ENCODE measurements around the gene DNMBP. TPM values are rescaled to one million over a fixed set of nuclear protein-coding genes. Genes with fewer than 3 reads are reported as not detected.

Gene DNMBP
- total RNA-seq, 2 donors from 2014 or later: 17.9 to 34.2 TPM

DNA sequence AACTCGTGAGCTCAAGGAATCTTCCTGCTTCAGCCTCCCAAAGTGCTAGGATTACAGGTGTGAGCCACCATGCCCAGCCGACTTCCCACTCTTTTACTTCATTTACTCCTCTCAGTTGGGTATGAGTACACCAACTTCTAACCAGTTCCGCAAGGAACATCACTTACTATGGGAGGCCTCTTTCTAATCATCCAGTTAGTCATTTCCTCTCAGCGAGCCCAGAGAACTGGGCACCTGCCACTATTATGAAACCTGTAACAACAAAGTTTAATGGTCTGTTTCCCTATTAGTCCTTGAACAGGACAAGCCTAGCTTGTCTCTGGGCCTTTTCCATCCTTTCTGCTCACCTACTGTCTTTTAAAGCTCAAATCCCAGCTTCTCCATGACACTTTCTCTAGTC lies 88.8 kb downstream of the DNMBP start:
- no peaks in the 10 kb centered on the region for H3K36me3 ChIP-seq
- DNase-seq (ENCODE audit: low spot score): no peak
- no peak overlapping the region for H3K4me3 ChIP-seq
- H3K9me3 ChIP-seq: no peaks in the 10 kb centered on the region
- ATAC-seq (ENCODE audit: insufficient number of reproducible peaks, low FRiP score, low read depth): no peak
- H3K27ac ChIP-seq: no peak overlapping the region
- no peaks in the 10 kb centered on the region for H3K4me1 ChIP-seq (ENCODE audit: control insufficient read depth in 1 of 2, low read depth in 2 of 2)
- H3K27me3 ChIP-seq (replicated peaks; ENCODE audit: insufficient read depth): no peaks in the 10 kb centered on the region
- TF ChIP-seq, protein P1, sequence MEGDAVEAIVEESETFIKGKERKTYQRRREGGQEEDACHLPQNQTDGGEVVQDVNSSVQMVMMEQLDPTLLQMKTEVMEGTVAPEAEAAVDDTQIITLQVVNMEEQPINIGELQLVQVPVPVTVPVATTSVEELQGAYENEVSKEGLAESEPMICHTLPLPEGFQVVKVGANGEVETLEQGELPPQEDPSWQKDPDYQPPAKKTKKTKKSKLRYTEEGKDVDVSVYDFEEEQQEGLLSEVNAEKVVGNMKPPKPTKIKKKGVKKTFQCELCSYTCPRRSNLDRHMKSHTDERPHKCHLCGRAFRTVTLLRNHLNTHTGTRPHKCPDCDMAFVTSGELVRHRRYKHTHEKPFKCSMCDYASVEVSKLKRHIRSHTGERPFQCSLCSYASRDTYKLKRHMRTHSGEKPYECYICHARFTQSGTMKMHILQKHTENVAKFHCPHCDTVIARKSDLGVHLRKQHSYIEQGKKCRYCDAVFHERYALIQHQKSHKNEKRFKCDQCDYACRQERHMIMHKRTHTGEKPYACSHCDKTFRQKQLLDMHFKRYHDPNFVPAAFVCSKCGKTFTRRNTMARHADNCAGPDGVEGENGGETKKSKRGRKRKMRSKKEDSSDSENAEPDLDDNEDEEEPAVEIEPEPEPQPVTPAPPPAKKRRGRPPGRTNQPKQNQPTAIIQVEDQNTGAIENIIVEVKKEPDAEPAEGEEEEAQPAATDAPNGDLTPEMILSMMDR (IDR thresholded peaks at IDR 0.05): no peak

DNA sequence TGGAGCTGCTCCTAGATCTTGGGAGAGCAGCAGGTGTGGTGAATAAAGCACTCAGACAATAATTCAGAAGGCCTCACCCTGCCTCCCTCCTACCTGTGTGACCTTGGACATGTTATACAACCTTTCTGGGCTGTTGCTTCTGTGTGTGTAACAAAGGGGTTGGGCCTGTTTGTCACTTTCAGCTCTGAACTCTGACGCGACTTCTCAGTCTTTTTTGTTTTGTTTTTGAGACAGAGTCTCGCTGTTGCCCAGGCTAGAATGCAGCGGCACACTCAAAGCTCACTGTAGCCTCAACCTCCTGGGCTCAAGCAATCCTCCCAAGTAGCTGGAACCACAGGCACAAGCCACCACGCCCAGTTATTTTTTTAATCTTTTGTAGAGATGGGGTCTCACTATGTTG lies 89.3 kb downstream of the DNMBP start:
- Histone ChIP-seq H3K4me1 (ENCODE audit: control insufficient read depth in 1 of 2, low read depth in 2 of 2) (no peaks in the 10 kb centered on the region), H3K4me3 (no peak overlapping the region), H3K36me3 (no peaks in the 10 kb centered on the region), H3K9me3 (no peaks in the 10 kb centered on the region), H3K27ac (no peak overlapping the region), H3K27me3 (replicated peaks; ENCODE audit: insufficient read depth) (no peaks in the 10 kb centered on the region)
- ATAC-seq (ENCODE audit: insufficient number of reproducible peaks, low FRiP score, low read depth) (no peak), DNase-seq (ENCODE audit: low spot score) (no peak)
- TF ChIP-seq, protein P1 (IDR thresholded peaks at IDR 0.05): no peak

DNA sequence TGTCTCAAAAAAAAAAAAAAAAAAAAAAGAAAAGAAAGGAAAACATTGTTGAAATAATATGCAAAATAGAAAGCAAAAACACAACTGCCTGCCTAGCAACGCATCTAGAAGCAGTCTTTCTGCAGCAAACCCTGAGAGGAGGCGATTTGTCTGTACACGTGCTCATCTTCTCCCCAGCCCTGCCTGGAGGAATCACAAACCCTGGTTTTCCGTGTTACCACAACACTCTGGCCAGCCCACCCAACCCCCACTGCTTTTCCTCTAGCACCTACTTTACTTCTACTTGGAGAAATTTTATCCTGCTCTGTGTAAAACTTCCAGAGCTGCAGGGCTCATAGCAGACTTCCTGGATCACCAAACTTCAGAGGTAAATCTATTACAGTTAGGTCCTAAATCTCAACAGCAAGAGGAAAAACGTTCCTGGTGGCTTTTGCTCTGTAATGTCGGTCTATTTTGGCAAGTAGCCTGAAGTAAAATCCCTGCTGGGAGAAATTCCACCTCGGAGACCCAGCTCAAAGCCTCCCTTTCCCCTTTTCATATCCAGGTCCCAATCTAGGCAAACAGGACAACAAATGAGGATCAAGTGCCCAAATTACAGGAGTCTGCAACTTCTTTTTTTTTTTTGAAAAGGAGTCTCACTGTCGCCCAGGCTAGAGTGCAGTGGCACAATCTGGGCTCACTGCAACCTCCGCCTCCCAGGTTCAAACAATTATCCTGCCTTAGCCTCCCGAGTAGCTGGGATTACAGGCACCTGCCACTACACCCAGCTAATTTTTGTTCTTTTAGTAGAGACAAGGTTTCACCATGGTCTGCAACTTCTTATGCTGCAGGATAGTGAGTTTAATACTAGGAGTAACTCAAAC lies 91.6 kb downstream of the DNMBP start:
- Histone ChIP-seq H3K27ac (peak overlapping the region; percentile 18 to 50), H3K27me3 (replicated peaks; ENCODE audit: insufficient read depth) (no peaks in the 10 kb centered on the region), H3K36me3 (no peaks in the 10 kb centered on the region), H3K9me3 (no peaks in the 10 kb centered on the region), H3K4me1 (ENCODE audit: control insufficient read depth in 1 of 2, low read depth in 2 of 2) (peaks cover 0 to under 1% of the 10 kb centered on the region in 2 donors), H3K4me3 (peak overlapping the region; percentile 50)
- ATAC-seq (ENCODE audit: insufficient number of reproducible peaks, low FRiP score, low read depth) (no peak), DNase-seq (ENCODE audit: low spot score) (no peak)
- TF ChIP-seq, protein P1 (IDR thresholded peaks at IDR 0.05): no peak

DNA sequence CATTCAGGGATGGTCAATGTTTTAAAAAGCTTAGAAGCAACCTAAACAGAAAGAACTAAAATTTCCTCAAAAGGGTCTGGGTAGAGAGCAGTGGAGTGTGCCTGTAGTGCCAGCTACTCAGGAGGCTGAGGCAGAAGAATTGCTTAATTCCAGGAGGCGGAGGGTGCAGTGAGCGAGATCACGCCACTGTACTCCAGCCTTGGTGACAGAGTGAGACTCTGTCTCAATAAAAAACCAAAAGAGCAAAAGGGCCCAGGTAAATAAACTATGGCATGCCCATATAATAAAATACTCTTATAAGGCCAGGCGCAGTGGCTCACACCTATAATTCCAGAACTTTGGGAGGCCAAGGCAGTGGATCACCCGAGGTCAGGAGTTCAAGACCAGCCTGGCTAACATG lies 93.0 kb downstream of the DNMBP start:
- ATAC-seq (ENCODE audit: insufficient number of reproducible peaks, low FRiP score, low read depth) (no peak), DNase-seq (ENCODE audit: low spot score) (no peak)
- Histone ChIP-seq H3K27me3 (replicated peaks; ENCODE audit: insufficient read depth) (no peaks in the 10 kb centered on the region), H3K4me3 (no peak overlapping the region), H3K27ac (no peak overlapping the region), H3K36me3 (no peaks in the 10 kb centered on the region), H3K4me1 (ENCODE audit: control insufficient read depth in 1 of 2, low read depth in 2 of 2) (peaks cover 3 to 15% of the 10 kb centered on the region in 2 donors), H3K9me3 (no peaks in the 10 kb centered on the region)
- TF ChIP-seq, protein P1 (IDR thresholded peaks at IDR 0.05): no peak

DNA sequence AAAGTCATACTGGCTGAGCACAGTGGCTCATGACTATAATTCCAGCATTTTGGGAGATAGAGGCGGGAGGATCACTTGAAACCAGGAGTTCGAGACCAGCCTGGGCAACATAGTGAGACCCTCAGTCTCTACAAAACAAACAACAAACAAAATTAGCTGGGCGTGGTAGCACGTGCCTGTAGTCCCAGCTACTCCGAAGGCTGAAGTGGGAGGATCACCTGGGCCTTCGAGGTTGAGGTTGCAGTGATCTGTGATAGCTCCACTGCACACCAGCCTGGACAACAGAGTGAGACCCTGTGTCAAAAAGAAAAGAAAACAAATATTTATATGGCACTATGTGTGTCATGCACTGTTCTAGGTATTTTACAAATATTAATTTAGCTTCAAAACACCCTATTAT lies 94.3 kb downstream of the DNMBP start:
- TF ChIP-seq, protein P1 (IDR thresholded peaks at IDR 0.05): no peak
- peaks cover 3 to 17% of the 10 kb centered on the region in 2 donors for H3K4me1 ChIP-seq (ENCODE audit: control insufficient read depth in 1 of 2, low read depth in 2 of 2)
- no peak for ATAC-seq (ENCODE audit: insufficient number of reproducible peaks, low FRiP score, low read depth)
- H3K9me3 ChIP-seq: no peaks in the 10 kb centered on the region
- no peaks in the 10 kb centered on the region for H3K27me3 ChIP-seq (replicated peaks; ENCODE audit: insufficient read depth)
- no peak overlapping the region for H3K27ac ChIP-seq
- H3K36me3 ChIP-seq: no peaks in the 10 kb centered on the region
- H3K4me3 ChIP-seq: no peak overlapping the region
- DNase-seq (ENCODE audit: low spot score): no peak
